Uterus (tissue), 2 donors: Measurements from ENCODE around the gene OOSP2.

Experiments
- POLR2A ChIP-seq, 2 donors: fragments of 450-650 bp; IDR thresholded peaks; one replicate each; pipeline ENCODE4 v1.6.1; 2016; ENCODE audit warnings: antibody characterized with exemption in 2 of 2, mild to moderate bottlenecking in 1 of 2, moderate library complexity in 1 of 2
- TF ChIP-seq, protein P1 (sequence below), 4 experiments: fragments of 200-600 bp in 2 of 4; fragments of 450-650 bp in 2 of 4; sonication (generic) in 2 of 4; IDR thresholded peaks; one replicate each; pipeline ENCODE4 v1.5.1; 2016 to 2019; ENCODE audit warnings: antibody characterized with exemption in 4 of 4, mild to moderate bottlenecking in 2 of 4, moderate library complexity in 1 of 4

DNA sequence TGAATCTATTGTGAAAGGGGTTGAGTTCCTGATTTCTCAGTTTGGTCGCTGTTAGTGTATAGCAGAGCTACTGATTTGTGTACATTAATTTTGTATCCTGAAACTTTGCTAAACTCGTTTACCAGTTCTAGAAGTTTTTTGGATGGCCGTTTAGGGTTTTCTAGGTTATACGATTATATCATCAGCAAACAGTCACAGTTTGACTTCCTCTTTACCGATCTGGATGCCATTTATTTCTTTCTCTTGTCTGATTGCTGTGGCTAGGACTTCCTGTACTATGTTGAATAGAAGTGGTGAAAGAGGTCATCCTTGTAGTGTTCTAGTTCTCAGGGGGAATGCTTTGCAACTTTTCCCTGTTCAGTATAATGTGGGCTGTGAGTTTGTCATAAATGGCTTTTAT, 47.8 kb upstream of the OOSP2 start:
- TF ChIP-seq, protein P1, sequence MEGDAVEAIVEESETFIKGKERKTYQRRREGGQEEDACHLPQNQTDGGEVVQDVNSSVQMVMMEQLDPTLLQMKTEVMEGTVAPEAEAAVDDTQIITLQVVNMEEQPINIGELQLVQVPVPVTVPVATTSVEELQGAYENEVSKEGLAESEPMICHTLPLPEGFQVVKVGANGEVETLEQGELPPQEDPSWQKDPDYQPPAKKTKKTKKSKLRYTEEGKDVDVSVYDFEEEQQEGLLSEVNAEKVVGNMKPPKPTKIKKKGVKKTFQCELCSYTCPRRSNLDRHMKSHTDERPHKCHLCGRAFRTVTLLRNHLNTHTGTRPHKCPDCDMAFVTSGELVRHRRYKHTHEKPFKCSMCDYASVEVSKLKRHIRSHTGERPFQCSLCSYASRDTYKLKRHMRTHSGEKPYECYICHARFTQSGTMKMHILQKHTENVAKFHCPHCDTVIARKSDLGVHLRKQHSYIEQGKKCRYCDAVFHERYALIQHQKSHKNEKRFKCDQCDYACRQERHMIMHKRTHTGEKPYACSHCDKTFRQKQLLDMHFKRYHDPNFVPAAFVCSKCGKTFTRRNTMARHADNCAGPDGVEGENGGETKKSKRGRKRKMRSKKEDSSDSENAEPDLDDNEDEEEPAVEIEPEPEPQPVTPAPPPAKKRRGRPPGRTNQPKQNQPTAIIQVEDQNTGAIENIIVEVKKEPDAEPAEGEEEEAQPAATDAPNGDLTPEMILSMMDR (IDR thresholded peaks at IDR 0.05) = no peak
- TF ChIP-seq POLR2A (IDR thresholded peaks at IDR 0.05) = no peak
